GM21367 (cell line): Measurements from ENCODE around the gene HOXC9.

Experiments used
- ATAC-seq: cut with Tn5 transposase; IDR thresholded peaks from one replicate; pipeline ENCODE4 v1.9.1; 2021; ENCODE audit not compliant: unreplicated experiment

Gene HOXC9

GRCh38 chr12:54025499-54026405 is 25.8 kb downstream of the HOXC9 start:
- no peak for ATAC-seq

- ATAC-seq = no peak
Observed at GRCh38 chr12:54026640-54027441, 26.9 kb downstream of the HOXC9 start.

GRCh38 chr12:54027442-54027786 is 27.5 kb downstream of the HOXC9 start:
- ATAC-seq = no peak

- ATAC-seq = no peak
Observed at GRCh38 chr12:54028314-54029201, 28.6 kb downstream of the HOXC9 start, which contains the start of gene HOXC6. HOXC6 (plus strand) TSS chr12:54028440; CDS start chr12:54028522, 82 bp downstream.

GRCh38 chr12:54029529-54030441 is 29.8 kb downstream of the HOXC9 start:
- ATAC-seq = no peak

GRCh38 chr12:54030442-54030801 is 30.5 kb downstream of the HOXC9 start:
- ATAC-seq = no peak

GRCh38 chr12:54030889-54031471 is 31.0 kb downstream of the HOXC9 start:
- ATAC-seq = no peak

- no peak for ATAC-seq
Observed at GRCh38 chr12:54031480-54031879, 31.5 kb downstream of the HOXC9 start.

GRCh38 chr12:54032086-54032619 is 32.2 kb downstream of the HOXC9 start:
- no peak for ATAC-seq

- ATAC-seq = no peak
Observed at GRCh38 chr12:54032627-54033100, 32.7 kb downstream of the HOXC9 start, which contains the start of gene HOXC5. HOXC5 (plus strand) TSS chr12:54033050; CDS start chr12:54033123, 73 bp downstream.

GRCh38 chr12:54033106-54033979 is 33.4 kb downstream of the HOXC9 start:
- ATAC-seq = no peak

- ATAC-seq = no peak
Observed at GRCh38 chr12:54033980-54034784, 34.2 kb downstream of the HOXC9 start.

GRCh38 chr12:54034785-54035310 is 34.9 kb downstream of the HOXC9 start:
- ATAC-seq = no peak

GRCh38 chr12:54035568-54036264 is 35.8 kb downstream of the HOXC9 start:
- ATAC-seq = no peak

- ATAC-seq = no peak
Observed at GRCh38 chr12:54036620-54037359, 36.8 kb downstream of the HOXC9 start.
